SW480 (cell line): ENCODE data around the gene PHF21B.
A peak's percentile ranks its signal among the peaks of the same experiment; 100 is the strongest.

ENCODE experiments used
- DNase-seq: peaks from one replicate; pipeline ENCODE4 v3.0.0-alpha.2; 2016; ENCODE audit warnings: low spot score

Gene PHF21B

DNA sequence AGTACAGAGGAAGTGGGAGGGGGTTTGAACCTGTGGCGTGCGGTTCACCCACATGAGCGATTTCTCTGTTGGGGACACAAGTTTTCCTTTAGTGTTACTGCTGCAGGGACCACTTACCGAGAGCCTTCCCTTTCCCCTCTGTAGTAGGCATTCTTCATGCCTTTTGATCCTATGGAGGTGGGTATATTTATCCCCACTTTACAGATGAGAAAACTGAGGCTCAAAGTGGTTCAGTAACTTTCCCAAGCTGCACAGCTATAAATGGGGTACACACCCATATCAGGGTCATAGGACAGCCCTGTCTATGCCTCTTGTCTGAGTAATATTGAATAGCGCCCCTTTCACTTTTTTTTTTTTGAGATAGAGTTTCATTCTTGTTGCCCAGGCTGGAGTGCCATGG is 3.3 kb upstream of the PHF21B start:
- no peak for DNase-seq

DNA sequence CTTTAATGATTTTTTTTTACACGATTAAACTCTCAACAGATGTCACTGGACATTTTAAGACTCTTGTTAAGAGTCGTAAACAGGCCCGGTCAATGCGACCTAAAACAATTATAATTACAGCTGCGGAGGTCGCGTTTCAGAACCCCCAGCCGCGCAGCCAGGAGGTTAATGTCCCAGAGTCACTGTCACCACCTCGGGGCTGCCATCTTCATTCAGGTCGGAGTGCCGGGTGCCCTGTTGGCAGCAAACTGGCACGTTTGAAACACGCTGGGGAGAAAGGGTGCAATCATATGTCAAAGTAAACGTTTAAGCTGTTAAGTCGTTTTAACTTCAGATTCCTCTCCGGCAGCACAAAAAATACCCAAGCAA is 711 bp upstream of the PHF21B start:
- DNase-seq: no peak

DNA sequence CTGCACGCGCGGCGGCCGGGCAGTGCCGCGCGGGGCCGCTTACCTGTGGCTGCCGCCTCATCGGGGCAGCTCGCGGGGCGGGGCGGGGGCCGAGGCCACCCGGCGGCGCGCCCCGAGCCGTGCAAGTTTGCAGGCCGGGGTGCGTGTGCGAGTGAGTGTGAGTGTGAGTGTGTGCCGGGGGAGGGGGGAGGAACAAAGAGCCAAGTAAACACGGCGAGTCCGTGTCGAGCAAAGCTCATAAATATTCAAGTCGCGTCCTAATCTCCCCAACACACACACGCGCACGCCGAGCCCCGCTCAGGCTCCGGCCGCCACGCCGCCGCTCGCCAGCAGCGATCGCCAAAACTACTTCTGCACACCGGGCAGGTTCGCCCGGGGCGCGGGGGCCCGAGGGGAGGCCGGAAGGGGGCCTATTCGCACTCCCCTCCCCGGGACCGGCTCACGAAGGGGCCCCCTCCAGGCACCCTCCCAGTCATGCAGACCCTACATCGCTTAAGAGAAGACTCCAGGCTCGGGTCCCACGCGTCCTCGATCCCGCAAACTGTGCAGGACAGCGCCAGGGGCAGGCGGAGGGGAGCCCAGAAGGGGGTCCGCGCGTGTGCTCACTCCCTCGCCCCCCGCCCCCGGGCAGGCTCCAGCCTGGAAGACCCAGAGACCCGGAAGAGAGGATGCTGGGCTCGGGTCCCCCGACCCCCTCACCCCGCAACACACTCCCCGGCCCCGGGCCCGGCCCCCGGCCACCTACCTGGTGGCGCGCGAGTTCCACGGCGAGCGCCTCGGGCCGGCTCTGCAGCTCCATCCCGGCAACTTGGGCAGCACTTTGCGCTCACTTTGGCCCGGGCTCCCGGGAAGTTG is 827 bp downstream of the PHF21B start:
- DNase-seq: no peak

DNA sequence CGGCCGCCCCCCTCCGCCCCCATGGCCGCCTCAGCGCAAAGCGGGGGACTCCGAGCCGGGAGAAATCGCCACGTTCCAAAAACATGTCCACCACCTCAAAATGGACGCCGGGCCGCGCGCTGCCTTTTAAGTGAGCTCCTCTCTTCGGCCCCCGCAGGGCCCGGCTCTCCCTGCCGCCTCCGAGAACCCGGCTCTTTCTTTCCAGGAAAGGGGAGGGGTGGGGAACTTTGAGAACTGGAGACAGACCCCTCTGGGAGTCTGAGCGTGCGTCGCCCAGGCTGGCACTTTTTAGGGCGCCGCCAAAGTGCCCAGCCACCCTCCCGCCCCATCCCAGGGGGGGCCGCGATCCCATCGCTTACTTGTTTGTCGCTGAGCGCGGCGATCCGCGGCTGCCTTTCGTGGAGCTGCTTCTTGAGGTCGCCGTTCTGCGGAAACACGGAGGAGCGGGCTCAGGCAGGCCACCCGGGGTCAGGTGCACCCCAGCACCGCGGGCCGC is 1.6 kb downstream of the PHF21B start:
- DNase-seq: no peak

DNA sequence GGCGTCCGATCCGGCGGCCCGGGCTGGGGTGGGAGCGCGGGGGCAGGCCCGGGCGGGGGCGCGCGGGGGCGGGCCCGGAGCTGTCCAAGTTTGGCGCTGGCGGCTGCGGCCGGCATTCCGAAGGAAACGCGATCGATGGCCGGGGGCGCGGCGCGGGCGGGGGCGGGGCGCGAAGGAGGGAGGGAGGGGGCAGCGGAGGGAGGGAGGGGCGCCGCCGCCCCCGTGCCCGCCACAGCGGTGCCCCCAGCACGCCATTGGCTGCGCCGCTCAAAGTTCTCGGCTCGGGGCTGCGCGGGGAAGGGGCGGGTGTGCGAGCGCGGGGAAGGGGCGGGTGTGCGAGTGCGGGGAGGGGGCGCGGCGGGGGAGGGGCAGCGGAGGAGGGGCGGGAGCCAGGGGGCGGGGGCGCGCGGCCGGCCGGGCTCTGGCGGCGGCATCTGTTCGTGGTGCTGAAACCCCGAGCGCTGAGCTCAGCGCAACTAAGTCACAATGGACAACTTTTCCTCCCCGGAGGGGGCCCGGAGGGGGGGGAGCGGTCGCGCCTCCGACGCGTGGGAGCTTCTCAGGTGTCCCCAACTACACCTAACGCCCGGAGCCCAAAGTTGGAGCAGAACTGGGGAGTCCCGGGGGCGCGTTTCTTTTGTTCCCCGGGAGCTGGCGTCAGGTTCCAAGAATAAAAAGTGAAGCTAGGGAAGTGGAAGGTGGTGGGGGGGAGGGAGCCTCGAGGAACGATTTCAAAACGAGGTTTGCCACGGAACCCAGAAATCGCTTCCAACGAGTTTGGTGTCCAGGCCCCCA is 2.2 kb downstream of the PHF21B start:
- no peak for DNase-seq

DNA sequence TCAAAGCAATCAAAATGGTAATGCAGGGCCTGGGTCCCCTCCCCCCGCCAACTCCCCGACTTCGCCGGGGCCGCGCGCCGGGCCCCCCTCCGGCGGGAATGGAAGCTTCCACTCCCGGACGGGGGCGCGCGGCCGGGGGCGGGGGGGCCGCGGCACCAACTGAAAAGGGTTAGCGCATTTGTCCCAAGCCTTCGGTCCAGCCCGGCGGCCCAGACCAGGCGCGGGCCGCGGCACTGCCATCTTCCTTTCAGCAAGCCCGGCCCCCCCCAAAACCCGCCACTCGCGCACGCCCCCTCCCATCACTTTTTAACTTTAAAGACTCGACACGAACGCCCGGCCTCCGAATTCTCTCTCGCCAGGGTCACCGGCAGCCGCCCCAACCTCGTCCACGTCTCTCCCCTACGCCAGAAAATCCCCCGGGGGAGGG is 2.8 kb downstream of the PHF21B start:
- DNase-seq: no peak

DNA sequence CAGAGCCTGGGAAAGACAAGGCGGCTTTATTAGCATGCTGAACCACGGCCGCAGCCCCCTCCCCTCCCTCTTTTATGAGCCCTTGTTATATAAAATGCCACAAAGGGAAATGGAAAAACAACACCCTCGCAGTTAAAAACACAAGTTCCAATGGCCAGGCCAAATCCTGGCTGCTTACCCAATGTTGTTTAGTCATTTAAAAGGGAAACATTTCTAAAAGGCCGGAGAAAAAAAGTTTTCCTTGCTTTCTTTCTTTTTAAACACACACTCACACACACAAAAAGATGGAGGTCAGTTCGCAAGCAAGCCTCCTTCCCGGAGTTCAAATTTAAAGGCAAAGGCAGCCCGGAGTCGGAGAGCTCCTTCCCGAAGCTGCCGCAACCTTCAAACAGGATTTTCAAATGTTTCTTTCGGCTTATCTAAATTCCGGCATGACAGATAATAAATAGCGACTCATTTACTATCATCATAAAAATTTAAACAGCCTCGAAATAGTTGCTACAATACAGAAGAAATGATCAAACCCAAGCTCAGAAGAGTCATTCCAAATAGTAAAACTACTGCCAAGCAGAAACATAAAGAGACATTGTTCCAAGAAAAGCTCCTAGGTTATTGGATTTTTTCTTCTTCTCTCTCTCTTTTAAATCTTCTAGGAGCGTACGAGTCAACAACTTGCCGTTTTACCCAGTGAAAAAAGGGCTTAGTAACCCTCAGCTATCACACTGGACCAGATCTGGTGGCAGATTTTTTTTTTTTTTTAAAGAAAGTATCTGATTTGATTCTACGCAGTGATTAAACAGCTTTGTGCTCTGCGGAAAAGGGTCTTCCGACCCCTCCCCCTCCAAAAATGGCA is 3.5 kb downstream of the PHF21B start:
- DNase-seq: no peak

DNA sequence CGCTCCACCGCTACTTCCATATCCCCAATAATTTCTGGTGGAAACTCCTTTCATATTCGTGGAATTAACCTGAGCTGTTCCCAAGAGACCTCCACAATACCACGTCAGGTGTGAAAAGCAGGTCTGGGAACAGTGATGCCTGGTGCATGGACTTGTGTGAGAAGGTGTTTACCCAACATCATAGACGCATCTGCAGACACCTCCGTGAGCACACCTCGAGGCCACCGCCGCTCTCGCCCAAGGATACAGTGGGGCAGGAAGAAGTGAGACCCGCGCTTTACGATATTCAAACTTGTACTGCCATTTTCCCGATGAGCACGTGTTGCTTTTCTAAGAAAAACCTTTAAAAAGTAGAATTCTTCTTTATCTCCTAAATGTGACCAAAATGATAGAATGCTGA is 8.2 kb downstream of the PHF21B start:
- DNase-seq: no peak

DNA sequence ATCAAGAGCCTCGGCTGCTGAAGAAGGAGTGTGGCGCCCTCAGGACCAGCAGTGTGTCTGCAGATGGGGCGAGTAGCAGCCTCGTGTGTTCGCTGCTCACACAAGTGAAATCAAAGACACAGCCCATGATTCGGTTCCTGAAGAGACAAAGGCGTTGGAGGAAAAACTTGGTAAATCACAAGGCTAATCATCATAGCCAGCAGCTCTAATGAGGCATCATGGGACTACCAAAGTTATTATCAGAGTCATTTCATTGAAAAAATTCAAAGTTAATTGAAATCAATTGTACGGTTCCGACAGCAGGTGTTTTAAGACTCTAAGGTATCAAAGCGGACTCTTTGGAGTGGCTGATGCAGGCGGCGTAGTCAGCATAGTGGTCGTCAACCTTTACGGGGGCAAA is 9.5 kb downstream of the PHF21B start:
- DNase-seq: no peak

DNA sequence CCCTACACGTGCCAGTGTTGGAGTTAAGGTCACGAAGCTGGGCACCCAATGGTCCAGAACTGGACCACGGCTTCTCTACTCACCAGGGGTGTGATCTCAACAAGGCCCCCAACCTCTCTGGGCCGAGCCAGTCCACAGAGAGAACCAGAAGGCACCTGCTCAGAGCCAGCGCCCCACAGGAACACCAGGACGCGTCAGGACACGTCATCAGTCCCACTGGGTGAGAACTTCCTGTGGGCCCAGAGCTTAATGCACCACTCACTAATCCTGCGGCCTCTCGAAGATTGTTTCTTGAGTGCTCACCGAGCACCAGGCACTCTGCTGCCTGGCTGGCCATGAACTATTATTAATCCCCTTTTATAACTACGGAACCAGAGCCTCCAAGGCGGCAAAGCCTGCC is 10.1 kb downstream of the PHF21B start:
- DNase-seq: no peak

DNA sequence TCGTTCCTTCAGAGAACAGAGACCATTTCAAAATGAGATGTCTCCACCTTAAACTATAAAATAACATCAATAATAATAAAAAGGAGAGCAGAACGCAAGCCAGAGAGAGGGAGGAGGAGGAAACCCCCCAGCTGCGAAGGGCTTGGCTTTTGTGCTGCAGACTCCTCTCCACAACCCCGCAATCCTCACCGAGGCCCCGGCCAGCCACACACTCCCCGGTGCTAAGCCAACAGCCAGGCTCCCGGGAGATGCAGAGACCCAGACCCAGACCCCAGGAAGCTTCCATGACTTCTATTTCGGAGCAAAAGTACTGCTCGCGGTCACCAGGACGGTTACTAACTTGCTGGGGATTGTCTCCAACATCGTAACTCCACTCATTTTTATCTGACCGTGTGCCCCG is 10.6 kb downstream of the PHF21B start:
- DNase-seq: no peak

DNA sequence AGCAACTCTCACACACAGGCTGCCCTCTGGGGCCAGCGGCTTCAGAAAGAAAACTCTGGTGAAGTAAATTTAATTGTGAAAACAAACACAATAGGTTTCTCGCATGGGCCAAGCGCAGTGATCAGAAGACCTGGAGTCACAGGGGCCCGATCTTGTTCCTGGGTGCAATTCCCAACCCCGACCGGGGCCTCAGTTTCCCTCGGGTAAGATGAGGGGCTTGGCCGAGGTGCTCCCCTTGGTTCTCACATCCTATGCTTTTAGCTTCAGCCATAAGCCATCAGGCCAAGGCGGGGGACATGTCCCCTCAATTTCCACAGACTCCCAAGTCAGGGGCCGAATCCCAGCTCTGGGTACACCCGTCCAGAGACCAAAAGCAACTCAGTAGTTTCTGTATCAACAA is 11.5 kb downstream of the PHF21B start:
- no peak for DNase-seq

DNA sequence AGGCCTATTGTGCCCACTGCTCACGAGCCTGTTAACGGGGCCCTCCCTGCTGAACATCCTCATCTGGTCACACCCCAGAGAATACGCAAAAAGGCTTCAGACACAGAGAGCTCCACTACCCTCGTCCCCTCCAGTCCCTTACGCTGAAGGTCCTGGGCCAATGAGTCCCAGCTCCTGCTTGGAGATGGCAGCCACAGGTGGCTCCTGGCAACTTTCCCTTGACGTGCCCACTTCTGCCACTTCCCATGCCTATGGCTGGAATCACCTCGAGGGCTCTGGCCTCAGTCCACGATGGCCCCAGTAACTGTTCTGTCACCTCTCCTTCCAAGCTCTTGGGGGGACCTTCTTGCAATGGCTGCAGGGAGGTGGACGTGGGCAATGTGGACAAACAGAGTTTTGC is 12.7 kb downstream of the PHF21B start:
- DNase-seq: no peak

DNA sequence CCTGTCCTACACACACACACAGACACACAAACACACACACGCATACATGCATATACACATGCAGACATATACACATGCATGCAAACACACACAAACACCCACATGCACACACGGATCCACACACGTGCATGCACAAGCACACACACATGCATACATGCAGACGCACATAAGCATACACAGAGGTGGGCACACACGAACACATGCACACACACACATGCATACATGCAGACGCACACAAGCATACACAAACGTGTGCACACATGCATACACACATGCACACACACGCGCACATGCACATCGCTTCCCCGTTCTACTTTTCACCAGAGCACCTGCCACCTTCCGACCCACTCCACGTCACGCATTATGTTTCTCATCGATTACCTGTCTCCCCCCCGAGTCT is 13.2 kb downstream of the PHF21B start:
- no peak for DNase-seq

DNA sequence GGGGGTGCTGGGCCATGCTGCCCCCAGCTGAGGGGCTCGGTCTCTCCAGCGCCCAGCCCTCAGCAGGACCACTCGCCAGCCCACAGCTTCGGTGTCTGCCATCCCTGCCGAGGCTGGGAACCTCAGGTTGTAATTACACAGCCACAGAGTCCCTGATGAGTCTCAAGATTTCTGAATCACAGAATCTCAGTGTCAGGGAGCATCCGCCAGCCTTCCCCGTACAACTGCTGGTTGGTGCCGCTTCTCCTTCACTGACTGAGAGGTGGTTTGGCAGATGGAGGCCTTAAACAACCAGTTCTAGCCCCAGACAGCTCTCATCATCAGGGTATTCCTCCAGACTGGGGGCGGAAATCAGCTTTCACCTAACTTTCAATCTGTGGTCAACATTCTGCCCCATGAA is 13.7 kb downstream of the PHF21B start:
- DNase-seq: no peak

DNA sequence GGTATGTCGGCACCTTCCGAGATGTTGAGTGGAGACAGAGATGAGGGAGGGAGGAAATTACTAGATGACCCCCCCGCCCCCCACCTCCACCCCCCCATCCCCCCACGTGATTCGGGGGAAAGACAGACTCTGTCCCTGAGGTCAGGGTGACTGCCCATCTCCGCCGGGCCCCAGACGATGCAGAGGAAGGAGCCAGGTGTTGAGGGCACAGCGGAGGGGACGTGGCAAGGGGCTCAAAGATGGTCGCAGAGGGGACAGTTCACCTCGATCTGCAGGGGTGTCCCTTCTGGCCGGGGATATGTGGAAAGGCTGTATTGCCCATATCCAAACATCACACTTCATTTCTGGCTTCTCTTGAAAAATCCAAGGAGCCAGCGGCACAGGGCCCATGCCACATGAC is 14.1 kb downstream of the PHF21B start:
- no peak for DNase-seq

DNA sequence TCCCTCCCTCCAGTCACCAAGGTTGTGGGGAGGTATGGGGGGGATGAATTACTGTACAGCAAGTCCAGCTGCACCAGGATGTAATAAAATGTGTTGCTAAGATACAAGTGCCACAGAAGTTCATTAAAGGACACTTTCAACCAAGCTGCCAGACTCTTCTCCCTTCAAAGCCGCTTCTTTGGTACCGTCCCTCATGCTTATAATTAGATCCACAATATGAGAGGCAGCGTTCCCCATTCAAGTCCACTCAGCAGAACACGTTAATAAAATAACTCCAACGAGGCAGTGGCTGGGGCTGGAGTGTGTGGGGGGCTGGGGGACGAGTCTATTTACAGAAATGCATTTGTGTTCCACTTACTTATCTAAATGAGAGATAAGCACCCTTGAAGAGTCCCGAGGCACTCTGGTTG is 14.7 kb downstream of the PHF21B start:
- peak; percentile 30 for DNase-seq

DNA sequence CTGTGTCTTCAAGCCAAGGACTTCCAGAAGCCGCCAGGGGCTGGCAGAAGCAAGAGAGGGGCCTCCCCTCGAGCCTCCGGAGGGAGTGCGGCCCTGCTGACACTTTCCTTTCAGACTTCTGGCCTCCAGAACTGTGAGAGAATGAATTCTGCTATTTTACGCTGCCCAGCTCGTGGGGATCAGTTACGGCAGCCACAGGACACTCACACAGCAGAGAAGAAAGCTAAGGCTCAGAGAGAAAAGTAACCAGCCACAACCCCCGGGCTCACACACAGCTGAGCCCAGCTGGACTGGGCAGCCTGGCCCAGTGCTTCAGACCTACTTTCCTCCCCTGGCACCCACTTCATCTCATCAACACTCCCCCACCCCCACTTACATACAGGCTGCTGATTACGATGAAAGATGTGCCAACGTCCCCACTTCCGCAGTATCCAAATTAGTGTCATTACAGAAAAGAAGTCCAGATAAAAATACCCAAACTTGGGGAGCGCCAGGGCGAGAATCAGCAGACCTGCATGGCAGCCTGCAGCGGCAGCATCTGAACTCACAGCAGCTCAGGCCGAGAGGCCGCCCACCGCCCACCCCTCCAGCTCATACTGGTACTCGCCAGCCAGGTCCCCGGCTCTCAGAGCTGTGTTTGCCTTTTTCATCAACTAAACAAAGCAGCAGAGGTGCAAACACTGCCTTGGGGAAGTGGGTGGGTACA is 15.3 kb downstream of the PHF21B start:
- DNase-seq: no peak

DNA sequence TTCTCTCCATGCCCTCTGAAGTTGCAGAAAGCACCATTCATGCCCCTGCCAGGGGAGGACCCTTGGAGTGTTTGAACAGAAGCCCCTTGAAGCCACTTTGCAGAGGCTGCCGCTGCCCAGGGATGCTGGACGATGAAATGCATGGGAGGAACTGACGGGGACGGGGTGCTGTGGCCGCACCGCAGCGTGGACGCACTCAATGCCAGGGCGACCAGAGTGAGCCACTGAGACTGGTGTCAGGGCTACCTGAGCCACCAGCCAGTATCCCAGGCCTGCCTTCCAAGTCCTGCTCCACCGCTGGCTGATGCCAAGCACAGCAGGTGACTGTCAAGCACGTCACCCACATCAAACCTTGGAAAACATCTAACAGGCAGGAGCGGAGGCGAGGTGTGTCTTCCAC is 17.6 kb downstream of the PHF21B start:
- DNase-seq: no peak

DNA sequence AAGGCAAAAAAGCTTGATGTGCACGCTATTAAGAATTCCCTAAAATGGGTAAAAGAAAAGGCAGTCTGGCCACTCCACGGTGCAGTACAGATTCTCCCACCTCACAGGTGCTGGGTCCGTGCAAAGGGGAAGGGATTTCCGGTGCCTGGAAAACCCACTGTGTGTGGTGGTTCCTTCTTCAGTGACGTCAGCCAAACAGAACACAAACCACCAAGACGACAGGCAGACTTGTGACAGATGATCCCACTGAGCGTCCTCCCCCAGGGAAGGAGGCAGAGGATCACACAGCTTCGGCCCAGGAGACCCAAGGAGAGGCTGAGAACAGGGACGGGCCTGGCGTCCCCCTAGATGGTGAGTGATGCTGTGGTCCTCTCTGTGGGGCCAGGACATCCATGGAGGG is 18.6 kb downstream of the PHF21B start:
- DNase-seq: no peak

DNA sequence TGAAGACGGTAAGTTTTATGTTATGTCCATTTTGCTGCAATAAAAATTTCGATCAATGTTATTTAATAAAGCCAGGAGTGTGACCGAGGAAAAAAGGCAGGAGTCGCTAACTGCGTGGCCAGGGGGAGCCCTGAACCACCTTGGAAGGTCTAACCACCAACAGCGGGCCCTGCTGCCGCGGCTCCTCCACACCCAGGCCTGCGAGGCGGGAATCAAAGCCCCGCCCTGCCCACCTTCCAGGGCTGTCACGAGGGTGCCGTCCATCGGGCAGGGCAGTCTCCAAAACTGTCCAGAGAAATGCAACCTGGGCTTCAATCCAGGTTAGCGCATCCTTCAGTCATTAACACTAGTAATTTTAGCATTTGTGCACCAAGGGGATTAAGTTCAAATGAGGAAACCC is 19.0 kb downstream of the PHF21B start:
- DNase-seq: no peak

DNA sequence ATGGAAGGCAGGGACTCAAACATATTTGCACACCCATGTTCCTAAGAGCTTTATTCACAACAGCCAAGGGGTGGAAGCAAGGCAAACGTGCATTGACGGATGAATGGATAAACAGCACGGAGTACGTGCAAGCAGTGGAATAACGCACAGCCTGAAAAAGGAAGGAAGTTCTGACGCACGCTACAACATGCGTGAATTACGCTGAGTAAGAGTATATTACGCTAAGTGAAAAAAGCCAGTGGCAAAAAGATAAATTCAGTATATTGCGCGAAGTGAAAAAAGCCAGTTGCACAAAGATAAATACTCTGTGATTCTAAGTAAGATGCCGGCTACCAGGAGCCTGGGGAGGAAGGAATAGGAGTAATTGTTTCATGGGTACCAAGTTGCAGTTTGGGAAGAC is 19.5 kb downstream of the PHF21B start:
- no peak for DNase-seq
